AG08395 (cell line): ENCODE data around the gene TPGS1.
A peak's percentile ranks its signal among the peaks of the same experiment; 100 is the strongest.
"Not testable (repeated sequence)": the region's sequence is repeated elsewhere in the genome, so short reads cannot be mapped to it uniquely, and the experiment has no call there.

ENCODE experiments used
- DNase-seq: peaks from one replicate; pipeline ENCODE4 v3.0.0; 2012; ENCODE audit warnings: mixed read lengths, low spot score

The TPGS1 gene

DNA sequence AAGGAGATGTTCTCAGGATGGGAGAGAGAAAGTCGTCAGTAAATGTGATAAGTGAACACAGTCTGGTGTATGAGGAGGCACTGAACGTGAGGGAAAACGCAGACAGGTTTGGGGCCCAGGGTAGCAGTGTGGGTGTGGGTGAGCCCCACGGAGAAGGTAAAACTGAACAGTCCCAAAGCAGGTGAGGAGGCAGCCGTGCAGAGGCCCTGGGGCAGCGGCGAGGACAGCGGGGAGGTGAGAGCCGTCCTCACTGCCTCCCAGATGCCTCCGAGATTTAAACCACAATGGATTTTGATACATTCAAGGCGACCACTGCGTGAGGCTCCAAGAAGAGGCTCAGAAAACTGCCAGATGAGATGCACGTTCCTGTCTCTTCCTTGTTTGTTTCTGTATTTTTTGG lies 31.9 kb upstream of the TPGS1 start:
- DNase-seq = no peak

DNA sequence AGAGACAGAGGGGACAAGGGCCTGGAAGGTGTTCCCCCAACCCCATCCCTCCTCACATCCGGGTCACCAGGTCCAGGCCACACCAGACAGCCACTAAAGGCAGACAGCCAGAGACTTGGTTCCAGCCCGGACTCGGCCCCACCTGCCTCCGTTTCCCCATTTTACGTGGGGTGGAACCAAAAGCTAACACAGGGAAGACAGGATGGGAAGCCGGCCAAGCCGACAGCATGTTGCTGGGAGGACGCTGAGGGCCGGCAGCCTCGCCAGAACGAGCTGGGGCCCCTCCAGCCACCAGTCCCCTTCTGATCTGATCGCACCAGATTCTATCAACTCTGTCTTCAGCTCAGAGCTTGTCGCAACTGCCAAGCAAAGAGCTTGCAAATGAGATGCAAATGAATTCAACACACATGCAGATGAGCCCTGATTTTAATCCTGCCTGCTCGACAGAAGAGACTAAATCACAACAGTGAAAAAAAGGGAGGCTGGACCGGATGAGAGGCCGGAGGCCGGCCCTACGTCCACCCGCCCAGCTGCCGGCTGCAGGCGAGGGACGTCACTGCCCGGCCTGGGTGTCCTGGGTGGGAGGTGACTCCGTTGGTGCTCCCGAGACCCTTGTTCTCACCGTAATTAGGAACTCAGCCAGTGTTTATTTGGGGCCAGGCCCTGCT lies 28.9 kb upstream of the TPGS1 start:
- no peak for DNase-seq

DNA sequence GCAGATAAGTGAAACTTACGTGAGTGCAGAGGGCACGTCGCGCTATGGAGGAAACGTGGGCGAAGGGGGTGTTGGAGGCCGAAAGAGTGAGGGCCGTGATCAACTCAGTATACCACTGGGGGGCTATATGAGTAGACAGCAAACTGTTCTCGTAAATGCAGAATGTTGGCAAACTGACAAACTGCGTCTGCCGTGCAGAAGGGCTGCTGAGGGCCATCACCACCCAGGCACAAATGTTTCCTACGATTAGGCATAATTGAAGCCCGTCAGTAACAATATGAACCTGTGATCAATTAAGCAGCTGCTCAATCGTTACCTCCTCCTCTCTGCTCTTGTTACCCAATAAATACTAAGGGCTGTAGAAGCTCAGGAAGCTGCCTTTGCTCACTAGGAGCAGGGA lies 28.3 kb upstream of the TPGS1 start:
- no peak for DNase-seq

DNA sequence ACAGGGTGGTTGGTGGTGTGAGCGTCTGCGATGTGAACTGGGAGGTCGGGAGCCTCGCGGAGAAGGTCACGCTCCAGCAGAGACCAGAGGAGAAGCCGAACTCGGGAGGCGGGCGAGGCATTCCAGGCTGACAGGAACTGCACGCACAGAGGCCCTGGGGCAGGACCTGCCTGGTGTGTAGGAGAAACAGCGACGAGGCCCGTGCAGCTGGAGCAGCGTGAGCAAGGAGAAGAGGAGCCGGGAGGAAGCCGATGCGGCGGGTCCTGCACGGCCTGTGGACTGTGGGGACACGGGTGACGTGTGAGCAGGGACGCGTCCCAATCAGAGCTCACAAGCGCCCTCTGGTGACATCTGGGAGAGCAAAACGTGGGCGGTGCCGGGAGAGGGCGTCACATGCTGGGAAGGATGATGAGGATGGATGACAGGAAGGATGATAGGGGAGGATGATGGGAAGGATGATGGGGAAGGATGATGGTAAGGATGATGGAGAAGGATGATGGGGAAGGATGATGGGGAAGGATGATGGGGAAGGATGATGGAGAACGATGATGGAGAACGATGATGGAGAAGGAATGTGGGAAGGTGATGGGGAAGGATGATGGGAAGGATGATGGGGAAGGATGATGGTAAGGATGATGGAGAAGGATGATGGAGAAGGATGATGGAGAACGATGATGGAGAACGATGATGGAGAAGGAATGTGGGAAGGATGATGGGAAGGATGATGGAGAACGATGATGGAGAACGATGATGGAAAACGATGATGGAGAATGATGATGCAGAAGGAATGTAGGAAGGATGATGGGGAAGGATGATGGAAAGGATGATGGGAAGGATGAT lies 27.1 kb upstream of the TPGS1 start:
- DNase-seq = peak; percentile 85

DNA sequence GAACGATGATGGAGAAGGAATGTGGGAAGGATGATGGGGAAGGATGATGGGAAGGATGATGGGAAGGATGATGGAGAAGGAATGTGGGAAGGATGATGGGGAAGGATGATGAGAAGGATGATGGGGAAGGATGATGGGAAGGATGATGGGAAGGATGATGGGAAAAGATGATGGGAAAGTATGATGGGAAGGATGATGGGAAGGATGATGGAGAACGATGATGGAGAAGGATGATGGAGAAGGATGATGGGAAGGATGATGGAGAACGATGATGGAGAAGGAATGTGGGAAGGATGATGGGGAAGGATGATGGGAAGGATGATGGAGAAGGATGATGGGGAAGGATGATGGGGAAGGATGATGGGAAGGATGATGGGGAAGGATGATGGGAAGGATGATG lies 26.2 kb upstream of the TPGS1 start:
- DNase-seq = not testable (repeated sequence)

DNA sequence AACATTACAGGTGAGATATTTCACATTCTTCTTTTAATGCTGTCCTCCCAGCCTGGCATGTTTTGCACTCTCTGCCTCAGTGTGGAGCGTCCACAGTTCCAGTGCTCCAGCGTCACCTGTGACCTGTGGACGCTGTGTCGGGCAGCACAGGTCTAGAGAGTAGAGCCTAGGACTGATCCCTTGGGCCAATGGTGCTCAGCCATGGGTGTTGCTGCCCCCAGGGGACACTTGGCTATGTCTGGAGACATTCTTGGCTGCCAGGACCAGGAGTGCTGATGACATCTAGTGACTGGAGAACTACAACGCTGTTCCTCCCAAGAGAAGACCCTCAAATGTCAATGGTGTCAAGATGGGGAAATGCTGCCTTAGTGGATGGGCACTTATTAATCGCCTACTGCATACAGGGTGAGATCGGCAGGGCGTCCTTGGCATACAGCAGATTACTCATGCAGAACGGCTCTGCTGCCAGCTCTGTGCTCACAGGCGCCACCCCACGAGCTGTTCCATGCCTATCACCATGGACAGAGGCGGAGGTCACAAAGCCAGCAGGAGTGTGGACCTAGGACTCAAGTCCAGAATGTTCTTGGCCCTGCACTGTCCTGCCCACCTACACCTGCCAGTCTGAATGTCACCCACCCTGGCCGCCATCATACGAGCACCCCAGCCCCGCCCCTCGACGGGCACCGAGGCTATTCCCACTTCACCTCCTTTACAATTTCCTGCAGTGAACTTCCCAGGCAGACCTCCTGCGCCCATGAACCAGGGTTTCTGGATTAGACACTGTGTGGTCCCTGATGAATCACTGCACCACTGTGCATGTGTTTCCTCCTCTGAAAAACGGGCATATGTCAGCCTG lies 24.9 kb upstream of the TPGS1 start:
- no peak for DNase-seq

DNA sequence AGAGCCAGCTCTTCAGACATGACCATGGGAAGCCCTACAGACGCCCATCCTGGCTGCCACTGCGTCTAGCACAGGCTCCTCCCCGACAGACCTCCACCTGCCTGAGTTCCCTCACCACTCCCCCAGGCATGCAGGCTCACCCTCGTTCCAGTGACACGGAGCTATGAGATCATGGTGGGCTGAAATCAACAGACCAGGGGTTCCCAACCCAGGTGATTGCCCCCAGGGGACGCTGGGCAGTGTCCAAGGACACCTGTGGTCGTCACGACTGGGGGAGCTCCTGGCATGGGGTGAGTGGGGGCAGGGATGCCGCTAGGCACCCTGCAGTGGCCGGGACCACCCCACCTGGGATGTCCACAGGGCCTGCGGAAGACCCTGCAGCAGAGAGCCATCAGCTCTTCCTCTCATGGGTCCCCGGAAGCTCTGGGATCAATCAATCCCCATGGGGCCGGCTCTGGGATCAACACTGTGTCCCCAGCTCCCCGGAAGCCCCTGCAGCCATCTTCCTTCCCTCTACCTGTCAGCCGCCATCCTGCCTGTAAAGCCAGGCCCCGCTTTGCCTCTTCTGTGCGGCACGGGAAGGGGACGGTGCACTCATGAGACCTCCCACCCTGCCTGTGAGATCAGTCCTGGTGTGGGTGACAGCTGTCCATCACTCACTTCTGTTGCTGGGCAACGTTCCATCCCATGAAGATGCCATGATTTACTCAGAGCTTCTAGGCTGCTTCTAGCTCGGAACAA lies 23.8 kb upstream of the TPGS1 start:
- DNase-seq = no peak

DNA sequence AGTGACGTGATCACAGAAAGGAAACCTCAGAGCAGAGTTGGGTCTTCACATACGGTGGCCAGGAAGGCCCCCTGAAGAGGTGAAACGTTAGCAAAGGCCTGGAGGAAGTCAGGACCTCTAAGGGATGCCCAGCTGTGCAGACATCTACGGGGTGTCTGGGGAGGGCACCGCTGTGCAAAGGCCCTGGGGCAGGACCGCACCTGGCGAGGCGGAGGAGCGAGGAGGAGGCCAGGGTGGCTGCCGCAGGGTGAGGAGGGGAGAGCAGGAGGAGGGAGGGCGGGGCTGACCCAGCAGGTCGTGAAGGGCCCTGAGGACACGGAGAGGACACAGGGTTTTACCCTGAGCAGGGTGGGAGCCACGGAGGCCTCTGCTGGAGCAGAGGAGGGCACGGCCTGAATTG lies 22.8 kb upstream of the TPGS1 start:
- DNase-seq = no peak

DNA sequence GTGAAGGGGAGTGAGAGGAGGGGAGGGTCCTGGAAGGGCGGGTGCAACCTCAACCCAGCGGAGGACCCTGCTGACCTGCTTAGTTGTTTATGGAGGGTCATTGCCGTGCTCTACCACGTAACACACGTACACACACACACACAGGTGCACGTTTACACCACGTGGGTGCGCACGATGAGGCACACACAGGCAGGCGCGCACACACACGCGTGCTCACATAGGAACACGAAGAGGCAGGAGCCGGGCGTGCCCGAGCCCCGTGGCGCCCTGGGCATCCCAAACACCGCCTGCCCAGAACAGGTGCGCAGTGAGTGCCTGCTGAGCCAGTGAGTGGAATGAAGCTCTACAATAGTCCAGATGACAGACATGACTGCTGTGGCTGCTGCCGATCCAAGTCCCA lies 22.2 kb upstream of the TPGS1 start:
- no peak for DNase-seq

DNA sequence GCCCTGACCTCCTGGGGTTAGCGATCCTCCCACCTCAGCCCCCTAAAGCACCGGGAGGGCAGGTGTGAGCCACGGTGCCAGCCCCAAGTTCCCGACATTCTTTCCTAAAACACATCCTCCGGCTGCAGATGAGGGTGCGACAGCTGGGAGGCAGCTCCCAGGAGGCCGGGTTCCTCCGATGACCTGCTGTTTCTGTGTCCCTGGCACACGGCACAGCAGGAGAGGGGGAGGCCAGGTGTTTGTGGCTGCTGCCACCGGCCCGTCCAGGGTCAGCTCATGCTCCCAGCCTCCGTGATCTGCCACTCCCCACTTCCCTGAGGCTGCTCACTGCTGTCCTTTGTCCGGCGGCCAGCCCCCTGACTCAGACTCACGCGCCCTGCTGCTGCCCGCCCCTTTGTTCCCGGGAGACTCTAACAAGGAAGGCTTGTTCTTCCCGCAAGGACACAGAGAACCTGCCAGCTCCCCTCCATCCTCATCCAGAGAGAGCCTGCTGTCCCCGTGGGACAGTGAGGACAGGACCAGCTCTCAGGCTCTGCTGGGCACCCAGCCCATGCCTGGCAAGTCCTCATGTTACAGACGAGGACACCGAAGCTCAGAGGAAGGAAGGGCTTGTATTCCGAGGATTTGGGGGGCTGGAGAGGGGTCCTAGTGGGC lies 21.6 kb upstream of the TPGS1 start:
- DNase-seq = no peak

DNA sequence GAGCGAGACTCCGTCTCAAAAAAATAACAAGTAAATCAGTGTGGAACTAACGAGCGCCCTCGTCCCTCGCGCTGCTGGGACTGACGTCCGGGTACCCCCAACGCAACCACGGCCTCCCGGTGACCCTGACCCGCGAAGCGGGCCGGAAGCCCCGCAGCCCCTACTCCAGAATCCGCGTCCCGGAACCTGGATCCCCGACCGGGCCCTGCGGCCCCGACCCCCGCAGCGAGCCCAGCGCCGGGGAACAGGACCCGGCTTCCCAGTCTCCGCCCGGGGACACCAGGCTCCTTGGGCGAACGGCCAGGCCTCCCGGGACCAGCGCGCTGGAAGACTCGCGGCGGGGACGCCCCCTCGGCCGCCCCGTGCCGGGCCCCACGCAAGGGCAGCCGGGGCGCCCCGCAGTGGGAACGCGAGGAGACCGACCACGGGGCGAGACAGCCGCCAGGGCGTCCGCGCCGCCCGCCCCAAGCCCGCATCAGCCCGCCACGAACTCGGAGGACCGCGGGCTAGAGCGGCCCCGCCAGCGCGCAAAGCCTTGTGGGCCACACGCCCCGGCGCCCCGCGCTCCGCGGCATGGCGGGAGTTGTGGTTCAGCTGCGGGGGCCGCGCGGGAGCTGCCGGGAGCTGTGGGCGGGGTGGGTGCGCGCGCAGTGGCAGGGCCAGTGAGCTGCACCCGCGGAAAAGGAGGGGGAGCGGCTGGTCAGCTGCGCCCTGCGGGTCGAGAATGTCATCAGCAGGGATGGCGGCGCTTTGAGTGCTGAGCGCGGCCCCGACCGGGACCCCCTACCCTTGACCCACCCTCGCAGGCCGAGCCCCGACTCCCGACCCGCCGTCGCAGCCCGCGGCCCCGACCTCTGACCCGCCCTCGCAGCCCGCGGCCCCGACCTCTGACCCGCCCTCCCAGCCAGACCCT lies 18.5 kb upstream of the TPGS1 start:
- peak; percentile 99 for DNase-seq

DNA sequence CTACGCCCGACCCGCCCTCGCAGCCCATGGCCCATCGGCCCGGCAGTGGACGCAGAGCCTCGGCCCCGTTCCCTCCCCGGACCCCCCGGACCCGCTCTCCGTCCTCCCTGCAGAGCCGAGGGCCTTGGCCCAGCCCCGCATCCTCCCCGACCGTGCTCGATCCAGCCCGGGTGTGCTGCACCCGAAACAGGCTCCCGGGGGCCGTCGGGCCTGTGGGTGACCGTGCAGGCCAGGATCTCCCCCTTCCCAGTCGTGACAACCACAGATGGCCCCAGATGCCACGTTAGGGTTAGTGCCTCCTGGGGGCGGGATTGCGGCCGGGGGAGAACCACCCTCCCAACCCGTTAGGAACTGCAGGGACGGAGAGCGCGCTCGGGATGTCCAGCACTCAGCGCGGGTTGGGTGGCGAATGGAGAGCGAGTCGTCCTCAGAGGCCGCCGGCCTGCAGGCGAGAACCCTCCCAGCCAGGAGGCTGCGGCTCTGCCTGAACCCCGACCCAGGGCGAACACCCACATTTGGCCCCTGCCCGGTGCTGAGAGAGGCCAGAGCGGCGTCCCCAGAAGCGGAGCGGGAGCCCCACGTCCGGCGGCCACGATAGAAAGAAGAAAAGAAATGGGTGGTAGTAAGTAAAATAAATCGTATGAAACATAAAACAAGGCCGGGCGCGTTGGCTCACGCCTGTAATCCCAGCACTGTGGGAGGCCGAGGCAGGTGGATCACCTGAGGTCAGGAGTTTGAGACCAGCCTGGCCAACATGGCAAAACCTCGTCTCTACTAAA lies 17.7 kb upstream of the TPGS1 start:
- peak; percentile 50 for DNase-seq

DNA sequence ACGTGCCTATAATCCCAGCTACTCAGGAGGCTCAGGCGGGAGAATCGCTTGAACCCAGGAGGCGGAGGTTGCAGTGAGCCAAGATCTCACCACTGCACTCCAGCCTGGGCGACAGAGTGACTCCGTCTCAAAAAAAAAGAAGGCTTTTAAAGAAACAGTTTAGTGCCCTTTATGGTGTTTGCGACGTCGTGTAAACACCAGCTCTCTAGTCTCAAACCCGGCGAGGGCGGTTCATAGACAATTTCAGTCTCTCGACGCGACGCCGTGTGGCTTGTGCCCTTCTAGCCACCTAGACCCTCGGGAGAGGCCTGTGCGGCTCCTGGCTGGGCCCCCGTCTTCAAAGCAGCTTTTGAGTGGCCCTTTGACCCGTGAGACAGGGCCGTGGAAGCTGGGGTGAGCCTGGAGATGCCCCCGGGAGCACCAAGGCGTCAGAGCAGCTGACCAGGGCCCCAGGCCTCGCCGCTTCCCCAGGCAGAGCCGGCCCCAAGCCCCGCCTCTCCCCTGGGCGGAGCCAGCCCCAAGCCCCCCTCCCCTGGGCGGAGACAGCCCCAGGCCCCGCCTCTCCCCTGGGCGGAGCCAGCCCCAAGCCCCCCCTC lies 16.1 kb upstream of the TPGS1 start:
- no peak for DNase-seq

DNA sequence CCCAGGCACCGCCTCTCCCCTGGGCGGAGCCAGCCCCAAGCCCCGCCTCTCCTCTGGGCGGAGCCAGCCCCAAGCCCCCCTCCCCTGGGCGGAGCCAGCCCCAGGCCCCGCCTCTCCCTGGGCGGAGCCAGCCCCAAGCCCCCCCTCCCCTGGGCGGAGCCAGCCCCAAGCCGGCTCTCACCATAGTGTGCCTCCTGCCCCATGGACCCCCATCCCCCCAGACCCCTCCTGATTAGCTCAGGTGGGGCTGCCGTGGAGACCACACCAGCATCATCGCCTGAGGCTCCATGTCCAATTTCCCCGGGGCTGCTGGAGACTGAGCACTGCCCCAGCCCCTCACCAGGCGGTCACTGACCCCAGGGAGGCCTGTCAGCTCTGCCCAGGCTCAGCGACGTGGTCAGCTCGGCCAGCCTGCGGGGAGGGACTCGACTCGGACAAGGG lies 15.2 kb upstream of the TPGS1 start:
- no peak for DNase-seq

DNA sequence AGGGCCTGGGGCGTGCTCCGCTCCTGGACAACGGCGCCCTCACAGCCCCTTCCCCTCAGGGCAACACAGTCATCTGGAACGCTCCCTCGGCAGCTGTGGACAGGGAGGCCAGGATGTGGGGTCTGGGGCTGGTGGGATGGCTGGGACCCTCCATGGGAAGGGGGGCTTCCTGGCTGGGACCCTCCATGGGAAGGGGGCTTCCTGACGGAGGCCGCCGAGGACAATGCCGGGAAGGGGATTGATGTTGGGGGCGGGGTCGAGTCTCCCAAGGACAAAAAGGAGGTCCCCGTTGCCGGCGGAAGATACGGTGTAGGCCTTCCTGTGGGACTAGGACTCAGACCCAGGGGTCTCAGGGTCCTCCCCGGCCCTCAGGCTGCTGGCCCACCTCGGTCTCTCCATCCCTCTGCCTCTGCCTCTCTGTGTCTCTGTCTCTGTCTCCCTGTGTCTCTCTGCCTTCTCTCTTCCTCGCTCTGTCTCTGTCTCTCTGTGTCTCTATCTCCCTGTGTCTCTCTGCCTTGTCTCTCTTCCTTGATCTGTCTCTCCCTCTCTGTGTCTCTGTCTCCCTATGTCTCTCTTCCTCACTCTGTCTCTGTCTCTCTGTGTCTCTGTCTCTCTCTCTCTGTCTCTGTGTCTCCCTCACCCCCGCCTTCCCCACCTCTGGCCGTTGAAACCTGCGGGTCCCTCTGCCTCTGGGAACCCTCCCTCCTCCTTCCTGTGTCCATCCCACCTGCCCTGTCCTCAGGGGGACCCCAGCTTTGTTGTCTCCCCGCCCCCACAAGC lies 13.7 kb upstream of the TPGS1 start:
- no peak for DNase-seq

DNA sequence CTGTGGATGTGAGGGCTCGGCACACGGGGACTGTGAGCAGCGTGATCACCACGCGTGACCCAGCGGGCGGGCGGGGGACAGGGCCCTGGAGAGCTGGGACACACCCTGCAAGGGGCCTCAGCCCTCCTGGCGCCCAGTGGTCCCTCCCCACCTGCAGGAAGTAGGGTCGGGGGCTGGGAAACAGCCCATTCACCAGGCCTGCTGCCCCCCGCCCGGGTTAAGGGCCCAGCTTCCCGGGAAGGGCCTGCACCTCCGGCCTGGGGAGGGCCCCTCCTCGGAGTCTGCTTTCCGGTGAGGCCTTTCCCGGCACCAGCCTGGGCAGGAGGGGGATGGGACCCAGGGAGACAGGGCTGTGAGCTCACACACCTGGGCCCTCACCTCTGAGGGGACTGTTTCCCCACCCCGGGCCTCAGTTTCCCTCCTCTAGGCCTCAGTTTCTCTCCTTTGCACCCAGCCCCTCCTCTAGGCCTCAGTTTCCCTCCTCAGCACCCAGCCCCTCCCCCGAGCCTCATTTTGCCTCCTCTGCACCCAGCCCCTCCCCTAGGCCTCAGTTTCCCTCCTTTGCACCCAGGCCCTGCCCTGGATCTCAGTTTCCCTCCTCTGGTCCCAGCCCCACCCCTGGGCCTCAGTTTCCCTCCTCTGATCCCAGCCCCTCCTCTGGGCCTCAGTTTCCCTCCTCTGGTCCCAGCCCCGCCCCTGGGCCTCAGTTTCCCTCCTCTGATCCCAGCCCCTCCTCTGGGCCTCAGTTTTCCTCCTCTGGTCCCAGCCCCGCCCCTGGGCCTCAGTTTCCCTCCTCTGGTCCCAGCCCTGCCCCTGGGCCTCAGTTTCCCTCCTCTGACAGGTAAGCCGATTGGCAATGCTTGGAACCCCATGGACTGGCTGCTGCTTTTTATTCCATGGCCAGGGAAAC lies 12.9 kb upstream of the TPGS1 start:
- no peak for DNase-seq

DNA sequence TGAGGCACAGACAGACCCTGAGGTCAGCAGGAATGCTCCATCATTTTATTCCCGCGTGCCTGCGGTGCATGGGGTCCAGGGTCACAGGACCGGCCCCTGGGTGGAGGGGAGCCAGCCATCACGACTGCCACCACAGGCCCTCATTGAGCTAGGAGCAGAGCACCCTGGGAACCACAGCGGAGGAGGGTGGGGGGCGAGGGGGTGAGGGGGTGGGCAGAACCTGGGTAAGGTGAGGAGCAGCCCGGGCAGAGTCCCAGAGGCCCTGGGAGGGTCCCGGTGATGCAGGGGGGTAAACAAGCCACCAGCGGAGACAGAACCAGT lies 12.3 kb upstream of the TPGS1 start:
- no peak for DNase-seq
